Measurements from ENCODE around the gene SCGB1C1.

DNA sequence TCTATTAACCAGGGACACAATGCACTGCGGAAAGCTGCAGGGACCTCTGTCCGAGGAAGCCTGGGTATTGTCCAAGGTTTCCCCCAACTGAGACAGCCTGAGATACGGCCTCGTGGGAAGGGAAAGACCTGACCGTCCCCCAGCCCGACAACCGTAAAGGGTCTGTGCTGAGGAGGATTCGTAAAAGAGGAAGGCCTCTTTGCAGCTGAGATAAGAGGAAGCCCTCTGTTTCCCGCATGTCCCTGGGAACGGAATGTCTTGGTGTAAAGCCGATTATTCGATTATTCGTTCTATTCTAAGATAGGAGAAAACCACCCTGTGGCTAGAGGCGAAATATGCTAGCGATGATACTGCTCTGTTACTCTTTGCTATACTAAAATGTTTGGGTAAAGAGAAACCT is 9.1 kb downstream of the SCGB1C1 start:
- no peak for TF ChIP-seq CTCF (IDR thresholded peaks at IDR 0.05)
- no peak for TF ChIP-seq EP300 (IDR thresholded peaks at IDR 0.05)
- no peak for TF ChIP-seq POLR2A (IDR thresholded peaks at IDR 0.05)
- no peak for TF ChIP-seq POLR2AphosphoS5 (IDR thresholded peaks at IDR 0.05)

All from sigmoid colon (tissue), 4 donors.